Psoas muscle (tissue), 8 donors: Measurements from ENCODE around the gene HYAL3. TPM values are rescaled to one million over a fixed set of nuclear protein-coding genes. Genes with fewer than 3 reads are reported as not detected.

Experiments
- ATAC-seq, 4 donors: fragments of 200-7000 bp; cut with Tn5 transposase; one replicate each; pipeline ENCODE4 v1.9.1; 2020; ENCODE audit warnings: moderate library complexity in 3 of 4, mild to moderate bottlenecking in 2 of 4
- DNase-seq, 2 donors: peaks; one replicate each; pipeline ENCODE4 v3.0.0-alpha.2; 2020
- H3K27ac ChIP-seq: fragments of 200-600 bp; one replicate; pipeline ENCODE4 v1.8.0; 2022
- H3K27me3 ChIP-seq, 3 donors: fragments of 200-600 bp in 1 of 3; one replicate each; pipeline versions ENCODE4 v1.6.1 to v1.8.0; 2013 to 2022; ENCODE audit warnings: low read length in 2 of 3, mild to moderate bottlenecking in 2 of 3, moderate library complexity in 1 of 3; ENCODE audit not compliant: insufficient read depth in 3 of 3
- H3K36me3 ChIP-seq, 2 donors: fragments of 200-600 bp in 1 of 2; one replicate each; pipeline versions ENCODE4 v1.6.1 to v1.8.0; 2013 to 2022; ENCODE audit warnings: low read depth in 1 of 2, mild to moderate bottlenecking in 1 of 2, moderate library complexity in 1 of 2; ENCODE audit not compliant: insufficient read depth in 1 of 2
- H3K4me1 ChIP-seq: fragments of 200-600 bp; one replicate; pipeline ENCODE4 v1.8.0; 2022
- H3K4me3 ChIP-seq: fragments of 200-600 bp; one replicate; pipeline ENCODE4 v1.8.0; 2022; ENCODE audit warnings: mild to moderate bottlenecking
- H3K9me3 ChIP-seq: fragments of 200-600 bp; one replicate; pipeline ENCODE4 v1.8.0; 2022
- whole genome bisulfite sequencing, 3 donors: extraction: QIAGEN DNeasy Blood & Tissue Kit; methylation state at CpG; one replicate each; pipeline versions ENCODE4 v1.1.6 to v1.1.7; 2013; 5-methylcytosine and 5-hydroxymethylcytosine counted together
- intact Hi-C, 2 donors: fragments of 100-400 bp; cut with DNase I; formaldehyde crosslinking; loops; one replicate each; pipeline versions ENCODE4 v1.11.0 to v1.14.2; 2022
- polyA plus RNA-seq, 3 donors: library from polyadenylated mRNA; stranded (reverse); fragments of 200-250 nt; gene quantifications; one replicate each; pipeline ENCODE4 v1.2.3, GENCODE V29; 2013
- total RNA-seq, 4 donors: library from RNA; stranded (reverse); fragmentation: NEBNext Ultra II Directional in 2 of 4; extraction: Animal tissue kit (Norgen Biotek cat#: 25700) in 2 of 4; gene quantifications; one replicate each; pipeline versions ENCODE4 v1.2.1 to v1.2.4, GENCODE V29; 2021 to 2023
- TF ChIP-seq, protein P1 (sequence below): fragments of 200-600 bp; IDR thresholded peaks from one replicate; pipeline ENCODE4 v1.8.0; 2022; ENCODE audit warnings: antibody characterized with exemption
- donor health status: healthy with polysubstance abuse.
- donor health status: DM: no; HTN: no; CAD: no; lungs with moderate emphysema.
- donor health status: Bipolar disorder and iron deficiency.
- donor health status: healthy.
- donor health status: DM: yes; HTN: yes; CAD: no.
- donor health status: DM: no; HTN: no; CAD: no.
- donor health status: DM: no; HTN: no; CAD: no.
- donor health status: DM: yes; HTN: yes; CAD: no.

The HYAL3 gene
- total and polyA plus RNA-seq, 7 donors: 0.23 to 3.4 (median 0.65) TPM

DNA sequence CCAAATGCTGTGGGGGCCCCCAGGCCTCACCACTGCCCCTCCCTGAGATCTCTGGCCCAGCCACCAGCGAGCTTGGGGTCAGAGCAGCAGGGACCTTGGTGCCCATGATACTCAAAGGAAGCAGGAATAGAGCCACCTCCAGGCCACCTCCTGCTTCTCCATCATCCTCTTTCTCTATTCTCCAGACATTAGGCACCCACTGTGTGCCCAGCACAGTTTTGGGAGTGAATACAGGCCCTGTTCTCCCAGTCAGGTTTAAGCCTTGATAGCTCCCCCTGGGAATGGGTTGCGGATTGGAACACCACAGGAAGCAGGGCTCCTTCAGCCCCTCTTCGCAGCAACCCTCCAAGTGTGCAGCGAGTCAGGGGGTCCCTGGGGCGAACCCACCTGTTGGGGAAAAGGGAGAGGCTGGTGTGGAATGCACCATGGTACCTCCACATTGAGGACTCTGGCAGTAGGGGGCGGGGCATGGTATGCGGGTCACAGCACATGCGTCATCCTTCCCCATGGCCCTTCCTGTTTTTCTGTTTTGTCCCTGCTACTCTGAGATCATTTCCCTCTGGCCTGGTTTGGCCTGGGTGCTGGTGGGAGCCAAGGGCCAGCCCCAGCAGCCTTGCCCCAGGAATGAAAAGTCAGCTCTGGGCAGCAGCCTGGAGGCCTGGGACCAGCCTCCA, 44.5 kb downstream of the HYAL3 start:
- H3K4me1 ChIP-seq: peaks cover 40% of the 10 kb centered on the region
- intact Hi-C loops: no loop called here
- peak overlapping the region; percentile 11 for H3K4me3 ChIP-seq
- TF ChIP-seq, protein P1, sequence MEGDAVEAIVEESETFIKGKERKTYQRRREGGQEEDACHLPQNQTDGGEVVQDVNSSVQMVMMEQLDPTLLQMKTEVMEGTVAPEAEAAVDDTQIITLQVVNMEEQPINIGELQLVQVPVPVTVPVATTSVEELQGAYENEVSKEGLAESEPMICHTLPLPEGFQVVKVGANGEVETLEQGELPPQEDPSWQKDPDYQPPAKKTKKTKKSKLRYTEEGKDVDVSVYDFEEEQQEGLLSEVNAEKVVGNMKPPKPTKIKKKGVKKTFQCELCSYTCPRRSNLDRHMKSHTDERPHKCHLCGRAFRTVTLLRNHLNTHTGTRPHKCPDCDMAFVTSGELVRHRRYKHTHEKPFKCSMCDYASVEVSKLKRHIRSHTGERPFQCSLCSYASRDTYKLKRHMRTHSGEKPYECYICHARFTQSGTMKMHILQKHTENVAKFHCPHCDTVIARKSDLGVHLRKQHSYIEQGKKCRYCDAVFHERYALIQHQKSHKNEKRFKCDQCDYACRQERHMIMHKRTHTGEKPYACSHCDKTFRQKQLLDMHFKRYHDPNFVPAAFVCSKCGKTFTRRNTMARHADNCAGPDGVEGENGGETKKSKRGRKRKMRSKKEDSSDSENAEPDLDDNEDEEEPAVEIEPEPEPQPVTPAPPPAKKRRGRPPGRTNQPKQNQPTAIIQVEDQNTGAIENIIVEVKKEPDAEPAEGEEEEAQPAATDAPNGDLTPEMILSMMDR: no peak
- DNase-seq (peak; percentile 65 to 83), ATAC-seq (peak in 2 of 4 donors; percentile 20 to 42)
- peak overlapping the region; percentile 73 for H3K27ac ChIP-seq
- H3K27me3 ChIP-seq: no peaks in the 10 kb centered on the region
- no peaks in the 10 kb centered on the region for H3K9me3 ChIP-seq
- peaks cover 0 to 48% of the 10 kb centered on the region in 2 donors for H3K36me3 ChIP-seq
- WGBS, 3 donors: 64 to 75% (median 71%) methylated on average over 8 of the region's 8 CpGs

DNA sequence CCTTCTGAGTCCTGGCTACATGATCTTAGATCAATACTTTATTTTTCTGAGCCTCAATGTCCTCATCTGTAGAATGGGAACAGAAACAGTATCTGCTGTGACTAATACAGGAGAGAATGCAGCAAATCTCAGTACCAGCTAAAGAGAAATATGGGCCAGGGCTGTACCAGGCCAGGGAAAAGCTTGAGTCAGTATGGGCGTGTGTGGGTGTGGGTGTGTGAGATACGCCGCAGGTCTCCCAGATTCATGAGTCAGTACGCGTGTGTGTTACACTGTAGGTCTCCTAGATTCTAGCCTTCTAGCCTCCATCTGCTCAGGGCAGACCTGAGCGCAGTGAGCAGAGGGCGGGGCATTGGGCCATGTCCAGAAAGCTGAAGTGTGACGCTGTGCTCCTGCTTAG, 48.0 kb downstream of the HYAL3 start:
- peaks cover 0 to 28% of the 10 kb centered on the region in 2 donors for H3K36me3 ChIP-seq
- H3K4me1 ChIP-seq: peaks cover 67% of the 10 kb centered on the region
- H3K9me3 ChIP-seq: no peaks in the 10 kb centered on the region
- no peak for DNase-seq
- 80 to 85% (median 83%) methylated on average over 8 of the region's 8 CpGs for WGBS, 3 donors
- TF ChIP-seq, protein P1: no peak
- no peak overlapping the region for H3K4me3 ChIP-seq
- intact Hi-C loops: no loop called here
- peak in 1 of 4 donors; percentile 19 for ATAC-seq
- H3K27me3 ChIP-seq: no peaks in the 10 kb centered on the region
- H3K27ac ChIP-seq: peak overlapping the region; percentile 10

DNA sequence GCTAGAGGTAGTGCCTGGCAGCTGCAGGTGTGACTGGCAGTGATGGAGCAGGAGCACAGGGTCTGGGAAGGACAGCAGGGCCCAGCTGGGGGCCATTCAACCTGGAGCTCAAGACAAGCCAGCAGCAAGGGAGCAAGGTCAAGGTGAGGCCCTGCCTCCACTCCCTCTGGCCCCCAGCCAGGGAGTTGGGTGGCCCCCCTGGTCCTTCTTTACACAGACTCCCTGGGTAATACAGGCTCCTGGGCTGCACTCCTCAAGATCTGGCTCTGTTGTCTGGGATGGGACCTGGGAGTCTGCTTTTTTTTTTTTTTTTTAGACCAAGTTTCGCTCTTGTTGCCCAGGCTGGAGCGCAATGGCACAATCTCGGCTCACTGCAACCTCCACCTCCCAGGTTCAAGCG, 48.7 kb downstream of the HYAL3 start:
- DNase-seq: no peak
- no peak overlapping the region for H3K4me3 ChIP-seq
- peaks cover 0 to 21% of the 10 kb centered on the region in 2 donors for H3K36me3 ChIP-seq
- no peak for ATAC-seq
- peaks cover 70% of the 10 kb centered on the region for H3K4me1 ChIP-seq
- intact Hi-C loops: no loop called here
- H3K27me3 ChIP-seq: no peaks in the 10 kb centered on the region
- TF ChIP-seq, protein P1: no peak
- WGBS, 3 donors: 81 to 86% (median 83%) methylated on average over 4 of the region's 4 CpGs
- H3K27ac ChIP-seq: no peak overlapping the region
- H3K9me3 ChIP-seq: no peaks in the 10 kb centered on the region

DNA sequence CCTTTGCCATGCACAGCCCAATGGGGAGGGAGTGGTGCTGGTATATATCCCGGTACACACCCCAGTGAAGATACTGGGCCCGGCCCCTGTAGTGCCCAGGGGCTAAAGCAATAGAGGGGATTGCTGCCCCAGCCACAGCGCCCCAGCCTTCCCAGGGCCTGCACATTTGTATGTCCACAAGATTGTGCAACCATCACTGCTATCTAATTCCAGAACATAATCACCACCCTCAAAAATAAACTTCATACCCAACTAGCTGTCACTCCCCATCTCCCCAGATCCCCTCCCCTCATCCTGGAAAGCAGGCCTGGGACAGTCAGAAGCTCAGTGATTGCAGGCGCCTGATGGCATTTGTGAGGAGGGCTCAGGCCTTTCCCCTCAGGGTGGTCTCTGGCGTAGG, 49.7 kb downstream of the HYAL3 start:
- TF ChIP-seq, protein P1: no peak
- Histone ChIP-seq H3K27ac (peak overlapping the region; percentile 66), H3K4me1 (peaks cover 77% of the 10 kb centered on the region), H3K36me3 (peaks cover 0 to 15% of the 10 kb centered on the region in 2 donors), H3K9me3 (no peaks in the 10 kb centered on the region), H3K4me3 (no peak overlapping the region), H3K27me3 (no peaks in the 10 kb centered on the region)
- intact Hi-C loops: no loop called here
- WGBS, 3 donors: 85 to 95% (median 88%) methylated on average over 5 of the region's 5 CpGs
- DNase-seq (no peak), ATAC-seq (peak in 1 of 4 donors; percentile 34)

DNA sequence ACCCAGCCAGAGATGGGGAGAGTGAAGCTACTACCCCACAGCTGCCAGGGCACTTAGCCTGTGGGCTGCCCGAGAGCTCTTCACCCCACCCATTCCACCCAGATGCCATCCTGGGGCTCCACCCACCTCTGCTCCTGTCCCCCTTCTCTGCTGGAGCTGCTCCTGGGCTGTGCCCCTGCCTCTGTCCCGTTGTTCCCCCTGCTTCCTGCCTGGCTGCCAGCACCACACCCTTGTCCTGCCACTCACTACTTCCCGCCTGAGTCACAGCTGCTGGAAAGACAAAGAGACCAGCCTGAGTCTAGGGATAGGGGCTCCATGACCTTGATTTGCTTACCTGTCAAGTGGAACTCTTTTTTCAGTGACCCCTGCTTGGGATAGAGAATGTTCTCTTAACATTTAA, 50.8 kb downstream of the HYAL3 start:
- Histone ChIP-seq H3K36me3 (peaks cover 0 to 14% of the 10 kb centered on the region in 2 donors), H3K4me1 (peaks cover 72% of the 10 kb centered on the region), H3K9me3 (no peaks in the 10 kb centered on the region), H3K27me3 (no peaks in the 10 kb centered on the region), H3K4me3 (peak overlapping the region; percentile 11), H3K27ac (peak overlapping the region; percentile 66)
- 32 to 38% (median 33%) methylated on average over 2 to 3 of the region's 3 CpGs for WGBS, 3 donors
- intact Hi-C loops: no loop called here
- ATAC-seq (peak in 3 of 4 donors; percentile 28 to 33 (median 29)), DNase-seq (peak in 1 of 2 donors; percentile 46)
- TF ChIP-seq, protein P1: no peak
